Brain microvascular endothelial cell (primary cell): ENCODE data around the gene LRSAM1.

Source experiments
- DNase-seq: peaks from one replicate; pipeline ENCODE4 v3.0.0-alpha.2; 2020
- H3K27ac ChIP-seq: fragments of 250-450 bp; sonication (Bioruptor Pico); 2 replicates; pipeline ENCODE4 v1.5.1; 2020; ENCODE audit warnings: mild to moderate bottlenecking, moderate library complexity
- H3K27me3 ChIP-seq: fragments of 250-450 bp; sonication (Bioruptor Pico); replicated peaks from 2 replicates; pipeline ENCODE4 v1.5.1; 2020; ENCODE audit warnings: mild to moderate bottlenecking
- H3K36me3 ChIP-seq: fragments of 250-450 bp; sonication (Bioruptor Pico); replicated peaks from 2 replicates; pipeline ENCODE4 v1.5.1; 2020; ENCODE audit warnings: mild to moderate bottlenecking
- H3K4me3 ChIP-seq: 2 replicates; pipeline ENCODE4 v1.5.1; 2011; ENCODE audit warnings: low read depth, mild to moderate bottlenecking, control low read depth, low read length, moderate library complexity
- CTCF ChIP-seq: IDR thresholded peaks from 2 replicates; pipeline ENCODE4 v1.5.1; 2011; ENCODE audit warnings: low read depth, mild to moderate bottlenecking, moderate library complexity, low read length, control low read depth, inconsistent platforms; ENCODE audit errors: missing control alignments
- in situ Hi-C: cut with HindIII; loops from 2 replicates; pipeline ENCODE4 v1.10.0; 2017; ENCODE audit warnings: low sequenced_read_pairs, low pct_ligation_motif_present

The LRSAM1 gene

GRCh38 chr9:127502706-127503378, 51.5 kb downstream of the LRSAM1 start:
- Histone ChIP-seq H3K27me3 (no peaks in the 10 kb centered on the region), H3K27ac (no peak overlapping the region), H3K4me3 (no peak overlapping the region), H3K36me3 (peaks cover 73% of the 10 kb centered on the region)
- TF ChIP-seq CTCF = no peak
- no peak for DNase-seq
- in situ Hi-C loops = no loop called here

GRCh38 chr9:127503379-127503921, 52.1 kb downstream of the LRSAM1 start:
- Histone ChIP-seq H3K4me3 (no peak overlapping the region), H3K27me3 (no peaks in the 10 kb centered on the region), H3K36me3 (peaks cover 73% of the 10 kb centered on the region), H3K27ac (no peak overlapping the region)
- in situ Hi-C loops = no loop called here
- no peak for DNase-seq
- TF ChIP-seq CTCF = no peak

GRCh38 chr9:127503947-127504886, 52.9 kb downstream of the LRSAM1 start:
- peak; percentile 92 for TF ChIP-seq CTCF
- H3K27ac ChIP-seq = no peak overlapping the region
- no peak overlapping the region for H3K4me3 ChIP-seq
- in situ Hi-C loops = no loop called here
- DNase-seq = peak; percentile 73
- peaks cover 80% of the 10 kb centered on the region for H3K36me3 ChIP-seq
- no peaks in the 10 kb centered on the region for H3K27me3 ChIP-seq

GRCh38 chr9:127504887-127505251, 53.6 kb downstream of the LRSAM1 start:
- Histone ChIP-seq H3K4me3 (no peak overlapping the region), H3K36me3 (peaks cover 87% of the 10 kb centered on the region), H3K27me3 (no peaks in the 10 kb centered on the region), H3K27ac (no peak overlapping the region)
- DNase-seq = no peak
- no peak for TF ChIP-seq CTCF
- in situ Hi-C loops = no loop called here

GRCh38 chr9:127505396-127506116, 54.2 kb downstream of the LRSAM1 start:
- peak; percentile 40 for DNase-seq
- Histone ChIP-seq H3K27me3 (no peaks in the 10 kb centered on the region), H3K4me3 (no peak overlapping the region), H3K27ac (no peak overlapping the region), H3K36me3 (peaks cover 91% of the 10 kb centered on the region)
- in situ Hi-C loops = no loop called here
- TF ChIP-seq CTCF = peak; percentile 82
